ENCODE data around the gene SH3D19. TPM values are rescaled to one million over a fixed set of nuclear protein-coding genes. Genes with fewer than 3 reads are reported as not detected.

SH3D19 gene, protein sequence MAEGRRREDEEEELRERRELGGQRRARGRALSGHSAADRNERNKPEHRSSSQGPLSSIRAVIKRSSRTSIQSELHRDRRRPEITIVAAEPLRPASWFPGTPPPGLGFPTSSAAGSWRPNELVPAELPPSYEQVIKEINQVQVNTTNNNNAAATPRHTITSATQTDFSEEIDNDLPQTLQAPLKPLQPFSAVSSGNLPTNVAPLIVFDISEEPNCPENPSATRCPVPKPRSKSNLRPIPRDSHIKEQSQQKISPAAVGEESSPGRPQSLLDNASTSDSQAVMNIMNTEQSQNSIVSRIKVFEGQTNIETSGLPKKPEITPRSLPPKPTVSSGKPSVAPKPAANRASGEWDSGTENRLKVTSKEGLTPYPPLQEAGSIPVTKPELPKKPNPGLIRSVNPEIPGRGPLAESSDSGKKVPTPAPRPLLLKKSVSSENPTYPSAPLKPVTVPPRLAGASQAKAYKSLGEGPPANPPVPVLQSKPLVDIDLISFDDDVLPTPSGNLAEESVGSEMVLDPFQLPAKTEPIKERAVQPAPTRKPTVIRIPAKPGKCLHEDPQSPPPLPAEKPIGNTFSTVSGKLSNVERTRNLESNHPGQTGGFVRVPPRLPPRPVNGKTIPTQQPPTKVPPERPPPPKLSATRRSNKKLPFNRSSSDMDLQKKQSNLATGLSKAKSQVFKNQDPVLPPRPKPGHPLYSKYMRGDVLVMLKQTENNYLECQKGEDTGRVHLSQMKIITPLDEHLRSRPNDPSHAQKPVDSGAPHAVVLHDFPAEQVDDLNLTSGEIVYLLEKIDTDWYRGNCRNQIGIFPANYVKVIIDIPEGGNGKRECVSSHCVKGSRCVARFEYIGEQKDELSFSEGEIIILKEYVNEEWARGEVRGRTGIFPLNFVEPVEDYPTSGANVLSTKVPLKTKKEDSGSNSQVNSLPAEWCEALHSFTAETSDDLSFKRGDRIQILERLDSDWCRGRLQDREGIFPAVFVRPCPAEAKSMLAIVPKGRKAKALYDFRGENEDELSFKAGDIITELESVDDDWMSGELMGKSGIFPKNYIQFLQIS
- total RNA-seq (100 to 1,000 TPM; 105 to 195 (median 128) TPM), polyA plus RNA-seq (10 to 100 TPM; 31.4 to 84.7 (median 62.7) TPM)

DNA sequence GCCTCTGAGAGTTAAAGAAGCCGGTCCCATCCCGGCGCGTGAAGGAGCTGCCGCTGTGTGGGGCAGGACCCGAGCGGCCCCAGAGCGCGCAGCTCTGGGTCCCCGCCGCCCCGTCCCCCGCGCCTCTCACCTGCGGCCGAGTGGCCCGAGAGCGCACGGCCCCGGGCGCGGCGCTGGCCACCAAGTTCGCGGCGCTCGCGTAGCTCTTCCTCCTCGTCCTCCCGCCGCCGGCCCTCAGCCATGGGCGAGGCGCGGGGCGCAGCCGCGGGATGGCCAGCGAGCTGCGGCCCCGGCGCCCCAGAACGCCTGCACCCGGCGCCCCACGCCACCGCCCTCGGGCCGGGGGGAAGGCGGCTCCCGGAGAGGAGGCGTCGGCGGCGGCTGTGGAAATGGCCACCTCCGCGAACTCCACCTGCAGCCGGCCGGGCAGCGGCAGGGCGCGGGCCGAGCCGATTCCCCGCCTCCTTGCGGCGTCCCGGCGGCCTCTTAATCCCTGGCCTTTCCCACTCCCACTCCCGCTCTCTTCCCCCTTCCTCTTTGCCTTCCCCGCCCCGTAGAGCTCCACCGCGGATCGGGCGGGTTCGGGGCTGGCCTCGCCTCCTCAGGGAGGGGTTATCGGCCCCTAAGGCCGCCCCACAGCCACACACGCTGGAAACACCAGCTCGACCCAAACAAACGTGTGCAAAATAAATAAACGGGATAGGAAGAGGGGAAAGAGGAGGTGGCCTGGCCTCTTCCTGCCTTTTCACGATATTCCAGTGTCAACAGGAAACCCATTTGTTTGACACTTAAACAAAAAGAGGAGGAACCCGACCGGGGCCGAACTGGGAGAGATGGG is at the start of gene SH3D19:
SH3D19 (minus strand) TSS at position 495 of the 838 bp plus-strand sequence; CDS start at position 242, 253 bp downstream.
- Histone ChIP-seq H3K27ac (peak within 1 kb of the TSS; percentile 89 to 95 (median 92)), H3K27me3 (no peaks in the 10 kb centered on the region), H3K36me3 (no peaks in the 10 kb centered on the region), H3K4me3 (peak within 1 kb of the TSS; percentile 52 to 80 (median 68)), H3K4me1 (peaks cover 0 to 42% (median 33%) of the 10 kb centered on the region in 4 donors), H3K9me3 (no peaks in the 10 kb centered on the region)
- TF ChIP-seq EP300 (IDR thresholded peaks at IDR 0.05) (no peak), POLR2A (IDR thresholded peaks at IDR 0.05) (peak; percentile 35 to 68), POLR2AphosphoS5 (IDR thresholded peaks at IDR 0.05) (peak; percentile 69 to 85 (median 82))
- TF ChIP-seq, protein P1, sequence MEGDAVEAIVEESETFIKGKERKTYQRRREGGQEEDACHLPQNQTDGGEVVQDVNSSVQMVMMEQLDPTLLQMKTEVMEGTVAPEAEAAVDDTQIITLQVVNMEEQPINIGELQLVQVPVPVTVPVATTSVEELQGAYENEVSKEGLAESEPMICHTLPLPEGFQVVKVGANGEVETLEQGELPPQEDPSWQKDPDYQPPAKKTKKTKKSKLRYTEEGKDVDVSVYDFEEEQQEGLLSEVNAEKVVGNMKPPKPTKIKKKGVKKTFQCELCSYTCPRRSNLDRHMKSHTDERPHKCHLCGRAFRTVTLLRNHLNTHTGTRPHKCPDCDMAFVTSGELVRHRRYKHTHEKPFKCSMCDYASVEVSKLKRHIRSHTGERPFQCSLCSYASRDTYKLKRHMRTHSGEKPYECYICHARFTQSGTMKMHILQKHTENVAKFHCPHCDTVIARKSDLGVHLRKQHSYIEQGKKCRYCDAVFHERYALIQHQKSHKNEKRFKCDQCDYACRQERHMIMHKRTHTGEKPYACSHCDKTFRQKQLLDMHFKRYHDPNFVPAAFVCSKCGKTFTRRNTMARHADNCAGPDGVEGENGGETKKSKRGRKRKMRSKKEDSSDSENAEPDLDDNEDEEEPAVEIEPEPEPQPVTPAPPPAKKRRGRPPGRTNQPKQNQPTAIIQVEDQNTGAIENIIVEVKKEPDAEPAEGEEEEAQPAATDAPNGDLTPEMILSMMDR (IDR thresholded peaks at IDR 0.05): no peak
- DNase-seq: peak; percentile 89
- 1 to 2% methylated on average over 88 of the region's 88 CpGs for WGBS, 2 donors
- intact Hi-C loops (cut with DNase I): loop anchor here (2.0 to 10.0 kb wide), 2 partner anchors 157 to 731 kb away; no protein-coding TSS in a partner anchor

DNA sequence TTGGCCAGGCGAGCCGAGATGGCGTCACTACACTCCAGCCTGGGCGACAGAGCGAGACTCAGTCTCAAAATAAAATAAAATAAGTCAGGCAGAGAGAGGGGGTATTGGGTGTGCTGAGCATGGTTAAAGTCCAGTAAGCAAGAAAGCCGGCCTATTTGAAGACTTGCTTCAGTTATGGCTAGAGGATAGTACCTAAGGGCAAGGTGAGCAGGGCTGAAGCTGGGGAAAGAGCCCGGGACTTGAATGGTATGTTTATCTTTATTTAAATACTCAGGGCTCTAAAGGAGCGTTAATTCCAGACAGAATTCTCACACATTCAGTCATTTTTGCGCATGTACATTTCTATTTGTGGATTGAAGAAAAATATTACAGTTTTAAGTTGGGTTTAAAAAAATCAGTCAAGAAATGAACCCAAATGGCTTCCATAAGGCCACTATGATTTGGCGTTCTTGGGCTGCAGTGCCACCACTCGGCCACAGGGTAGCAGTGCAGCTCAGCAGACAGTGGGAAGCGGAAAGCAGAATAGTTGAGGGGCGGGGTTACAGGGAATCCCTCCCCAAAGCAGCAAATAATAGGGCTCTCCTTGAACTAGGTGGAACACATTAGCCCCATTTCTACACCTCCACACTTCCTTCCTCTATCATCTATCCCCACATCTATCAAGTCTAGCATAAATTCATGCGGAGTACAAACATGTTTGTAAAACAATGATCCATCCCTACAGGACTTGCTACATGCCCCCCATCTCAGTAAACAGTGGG is 37.2 kb upstream of the SH3D19 start:
- TF ChIP-seq POLR2AphosphoS5 (IDR thresholded peaks at IDR 0.05) (no peak), POLR2A (IDR thresholded peaks at IDR 0.05) (no peak), EP300 (IDR thresholded peaks at IDR 0.05) (no peak)
- TF ChIP-seq, protein P1 (IDR thresholded peaks at IDR 0.05): peak; percentile 94 to 97 (median 96)
- H3K27ac ChIP-seq: no peak overlapping the region
- intact Hi-C loops (cut with DNase I): loop anchor here (1.0 to 5.0 kb wide), 3 partner anchors 86 to 245 kb away; partner anchors contain the start of gene PRSS48
- no peaks in the 10 kb centered on the region for H3K9me3 ChIP-seq
- 41 to 44% methylated on average over 14 of the region's 14 CpGs for WGBS, 2 donors
- no peaks in the 10 kb centered on the region for H3K4me1 ChIP-seq
- no peak overlapping the region for H3K4me3 ChIP-seq
- DNase-seq: peak; percentile 90
- no peaks in the 10 kb centered on the region for H3K27me3 ChIP-seq
- no peaks in the 10 kb centered on the region for H3K36me3 ChIP-seq

DNA sequence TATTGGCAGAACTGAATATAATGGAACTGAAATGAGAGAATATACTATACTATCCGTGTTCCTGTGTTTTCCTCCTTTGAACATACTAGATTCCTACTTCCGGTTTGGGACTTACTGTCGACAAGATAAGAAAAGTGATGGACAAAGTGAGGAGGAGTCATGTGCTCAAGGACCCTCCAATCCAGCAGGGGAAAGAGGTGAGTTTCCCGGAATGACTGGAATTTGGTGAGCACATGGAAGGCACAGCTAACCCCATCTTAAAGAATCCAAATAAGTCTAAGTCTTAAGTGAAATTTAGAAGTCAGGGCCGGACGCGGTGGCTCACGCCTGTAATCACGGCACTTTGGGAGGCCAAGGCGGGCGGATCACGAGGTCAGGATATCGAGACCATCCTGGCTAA is 36.6 kb upstream of the SH3D19 start:
- WGBS, 2 donors: 93 to 96% methylated on average over 13 of the region's 13 CpGs
- Histone ChIP-seq H3K36me3 (no peaks in the 10 kb centered on the region), H3K9me3 (no peaks in the 10 kb centered on the region), H3K4me3 (no peak overlapping the region), H3K4me1 (no peaks in the 10 kb centered on the region), H3K27me3 (no peaks in the 10 kb centered on the region), H3K27ac (no peak overlapping the region)
- TF ChIP-seq POLR2A (IDR thresholded peaks at IDR 0.05) (no peak), POLR2AphosphoS5 (IDR thresholded peaks at IDR 0.05) (no peak), EP300 (IDR thresholded peaks at IDR 0.05) (no peak)
- TF ChIP-seq, protein P1 (IDR thresholded peaks at IDR 0.05): no peak
- no peak for DNase-seq
- intact Hi-C loops (cut with DNase I): loop anchor here (1.0 to 5.0 kb wide), 3 partner anchors 85 to 245 kb away; partner anchors contain the start of gene PRSS48
